Left cardiac atrium (tissue), 4 donors: ENCODE measurements around the gene NUP50. TPM values are rescaled to one million over a fixed set of nuclear protein-coding genes. Genes with fewer than 3 reads are reported as not detected.

Experiments
- ATAC-seq, 2 donors: fragments of 200-7000 bp; cut with Tn5 transposase; one replicate each; pipeline ENCODE4 v1.9.1; 2020; ENCODE audit warnings: mild to moderate bottlenecking in 2 of 2, moderate library complexity in 2 of 2
- DNase-seq: peaks from one replicate; pipeline ENCODE4 v3.0.0-alpha.2; 2020
- intact Hi-C, 2 donors: fragments of 100-400 bp; cut with DNase I; formaldehyde crosslinking; loops; one replicate each; pipeline versions ENCODE4 v1.14.1 to v1.15.1; 2022 to 2023
- total RNA-seq, 2 donors: library from RNA; stranded (reverse); fragmentation: NEBNext Ultra II Directional; extraction: Animal tissue kit (Norgen Biotek cat#: 25700); gene quantifications; one replicate each; pipeline ENCODE4 v1.2.1, GENCODE V29; 2021
- donor health status: DM: no; HTN: yes; CAD: no.
- donor health status: DM: no; HTN: yes; CAD: no; lungs with severe emphysema.
- donor health status: DM: yes; HTN: yes; CAD: no.
- donor health status: Dilated cardiomyopathy.

NUP50 gene
- total RNA-seq, 2 donors from 2014 or later: 21.9 to 25.0 TPM

- no peak for ATAC-seq
- intact Hi-C loops: no loop called here
- no peak for DNase-seq
These were observed 41.7 kb downstream of the NUP50 start for GRCh38 chr22:45205276-45205925.

- intact Hi-C loops: no loop called here
- ATAC-seq: no peak
These were observed 42.5 kb downstream of the NUP50 start for GRCh38 chr22:45206233-45206632.

GRCh38 chr22:45207533-45207932, 43.8 kb downstream of the NUP50 start:
- DNase-seq: no peak
- ATAC-seq: no peak
- intact Hi-C loops: no loop called here

More at GRCh38 chr22:45206233-45206632, 42.5 kb downstream of the NUP50 start:
- DNase-seq: no peak

GRCh38 chr22:45207981-45208664, 44.4 kb downstream of the NUP50 start:
- intact Hi-C loops: no loop called here
- no peak for DNase-seq
- ATAC-seq: no peak

GRCh38 chr22:45208696-45208992, 44.9 kb downstream of the NUP50 start:
- ATAC-seq: no peak
- intact Hi-C loops: no loop called here
- DNase-seq: no peak

- intact Hi-C loops: no loop called here
- DNase-seq (no peak), ATAC-seq (peak in 1 of 2 donors; percentile 1)
These were observed 45.5 kb downstream of the NUP50 start for GRCh38 chr22:45208993-45209838.

- intact Hi-C loops: no loop called here
- no peak for DNase-seq
- no peak for ATAC-seq
These were observed 46.4 kb downstream of the NUP50 start for GRCh38 chr22:45210174-45210573.

GRCh38 chr22:45210577-45210976, 46.9 kb downstream of the NUP50 start:
- no peak for DNase-seq
- intact Hi-C loops: no loop called here
- ATAC-seq: no peak

- DNase-seq: no peak
- ATAC-seq: no peak
- intact Hi-C loops: no loop called here
These were observed 47.3 kb downstream of the NUP50 start for GRCh38 chr22:45210991-45211390.

- ATAC-seq (no peak), DNase-seq (no peak)
- intact Hi-C loops: no loop called here
These were observed 47.7 kb downstream of the NUP50 start for GRCh38 chr22:45211435-45211834.

GRCh38 chr22:45211848-45212247, 48.1 kb downstream of the NUP50 start:
- ATAC-seq (peak in 1 of 2 donors; percentile 12), DNase-seq (no peak)

GRCh38 chr22:45212306-45212709, 48.6 kb downstream of the NUP50 start:
- DNase-seq (peak; percentile 81), ATAC-seq (peak; percentile 84 to 91)
- intact Hi-C loops: no loop called here

More at GRCh38 chr22:45211848-45212247, 48.1 kb downstream of the NUP50 start:
- intact Hi-C loops: no loop called here

GRCh38 chr22:45212992-45213751, 49.4 kb downstream of the NUP50 start:
- intact Hi-C loops: no loop called here
- ATAC-seq (peak; percentile 70 to 80), DNase-seq (peak; percentile 73)

GRCh38 chr22:45216133-45217003, 52.6 kb downstream of the NUP50 start:
- intact Hi-C loops: no loop called here
- ATAC-seq: no peak
- no peak for DNase-seq

GRCh38 chr22:45217345-45217744, 53.6 kb downstream of the NUP50 start:
- ATAC-seq (no peak), DNase-seq (no peak)
- intact Hi-C loops: no loop called here

GRCh38 chr22:45217806-45218205, 54.1 kb downstream of the NUP50 start:
- no peak for DNase-seq
- intact Hi-C loops: no loop called here
- ATAC-seq: no peak

GRCh38 chr22:45218976-45219375, 55.3 kb downstream of the NUP50 start:
- ATAC-seq (no peak), DNase-seq (no peak)
- intact Hi-C loops: no loop called here

GRCh38 chr22:45221201-45221600, 57.5 kb downstream of the NUP50 start:
- intact Hi-C loops: no loop called here
- ATAC-seq (no peak), DNase-seq (no peak)
